Body of pancreas (tissue), 4 donors: ENCODE measurements around the gene WHRN. TPM values are rescaled to one million over a fixed set of nuclear protein-coding genes. Genes with fewer than 3 reads are reported as not detected.

Experiments
- ATAC-seq: fragments of 150-250 bp; one replicate; pipeline ENCODE4 v1.9.1; 2016
- DNase-seq, 4 donors: peaks; one replicate each; pipeline ENCODE4 v3.0.0-alpha.2; 2019
- H3K27ac ChIP-seq, 4 donors: fragments of 200-600 bp; sonication (generic); 1 replicate in 3 of 4; 2 replicates in 1 of 4; pipeline versions ENCODE4 v1.5.1 to v1.6.1; 2016 to 2019; ENCODE audit warnings: mild to moderate bottlenecking in 1 of 4, mixed read lengths in 1 of 4, moderate library complexity in 1 of 4
- H3K27me3 ChIP-seq, 2 donors: fragments of 200-600 bp; sonication (generic); one replicate each; pipeline ENCODE4 v1.6.0; 2016; ENCODE audit warnings: mild to moderate bottlenecking in 1 of 2
- H3K36me3 ChIP-seq, 2 donors: fragments of 200-600 bp; sonication (generic); replicated peaks in 1 of 2; 2 replicates each; pipeline ENCODE4 v1.5.1; 2016; ENCODE audit warnings: low read depth in 2 of 2; ENCODE audit not compliant: insufficient read depth in 1 of 2
- H3K4me1 ChIP-seq: fragments of 200-600 bp; sonication (generic); one replicate; pipeline ENCODE4 v1.6.0; 2016
- H3K4me3 ChIP-seq, 2 donors: fragments of 200-600 bp; sonication (generic); 1 replicate in 1 of 2; 2 replicates in 1 of 2; pipeline ENCODE4 v1.5.1; 2016 to 2019
- H3K9me3 ChIP-seq, 3 donors: fragments of 200-600 bp; sonication (generic); 1 replicate in 2 of 3; 2 replicates in 1 of 3; pipeline ENCODE4 v1.5.1; 2016
- POLR2A ChIP-seq, 3 donors: fragments of 450-650 bp; IDR thresholded peaks; one replicate each; pipeline ENCODE4 v1.6.1; 2016; ENCODE audit warnings: antibody characterized with exemption in 3 of 3, mild to moderate bottlenecking in 2 of 3
- whole genome bisulfite sequencing, 2 donors: methylation state at CpG; one replicate each; pipeline ENCODE4 v1.1.5; 2017; 5-methylcytosine and 5-hydroxymethylcytosine counted together
- intact Hi-C: fragments of 100-400 bp; cut with DNase I; formaldehyde crosslinking; loops from one replicate; pipeline ENCODE4 v1.15.1; 2023
- total RNA-seq, 2 donors: library from RNA; depleted of rRNA; stranded (reverse); fragments of >200 nt; gene quantifications; one replicate each; pipeline ENCODE4 v1.1.0, GENCODE V29; 2016
- TF ChIP-seq, protein P1 (sequence below), 7 experiments: fragments of 450-650 bp in 4 of 7; fragments of 200-600 bp in 3 of 7; sonication (generic) in 3 of 7; IDR thresholded peaks; one replicate each; pipeline ENCODE4 v1.5.1; 2016 to 2019; ENCODE audit warnings: antibody characterized with exemption in 7 of 7

WHRN gene
- total RNA-seq, 2 donors from 2014 or later: 13.5 to 15.6 TPM

DNA sequence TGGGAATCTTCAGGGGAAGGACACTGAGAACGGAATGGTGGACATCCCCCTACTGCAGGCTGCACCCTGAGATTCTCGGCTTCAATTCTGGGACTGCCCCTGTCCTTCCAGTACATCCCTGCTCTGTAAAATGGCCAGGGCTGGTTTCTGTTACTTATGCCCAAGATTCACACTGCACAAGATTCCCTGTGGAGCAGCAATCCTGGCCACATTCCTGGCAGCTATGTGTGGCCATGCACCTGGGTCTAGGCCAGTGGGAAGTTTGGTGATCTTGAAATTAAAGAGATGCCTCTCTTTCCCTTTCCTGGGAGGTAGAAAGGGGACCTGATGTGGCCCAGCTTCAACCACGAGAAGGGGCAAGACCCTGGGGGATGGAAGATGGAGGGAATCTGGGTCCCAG, 27.6 kb downstream of the WHRN start:
- WGBS, 2 donors: 87 to 90% methylated on average over 2 to 3 of the region's 3 CpGs
- no peak overlapping the region for H3K4me3 ChIP-seq
- no peak overlapping the region for H3K27ac ChIP-seq
- intact Hi-C loops: no loop called here
- no peak for TF ChIP-seq POLR2A (IDR thresholded peaks at IDR 0.05)
- TF ChIP-seq, protein P1, sequence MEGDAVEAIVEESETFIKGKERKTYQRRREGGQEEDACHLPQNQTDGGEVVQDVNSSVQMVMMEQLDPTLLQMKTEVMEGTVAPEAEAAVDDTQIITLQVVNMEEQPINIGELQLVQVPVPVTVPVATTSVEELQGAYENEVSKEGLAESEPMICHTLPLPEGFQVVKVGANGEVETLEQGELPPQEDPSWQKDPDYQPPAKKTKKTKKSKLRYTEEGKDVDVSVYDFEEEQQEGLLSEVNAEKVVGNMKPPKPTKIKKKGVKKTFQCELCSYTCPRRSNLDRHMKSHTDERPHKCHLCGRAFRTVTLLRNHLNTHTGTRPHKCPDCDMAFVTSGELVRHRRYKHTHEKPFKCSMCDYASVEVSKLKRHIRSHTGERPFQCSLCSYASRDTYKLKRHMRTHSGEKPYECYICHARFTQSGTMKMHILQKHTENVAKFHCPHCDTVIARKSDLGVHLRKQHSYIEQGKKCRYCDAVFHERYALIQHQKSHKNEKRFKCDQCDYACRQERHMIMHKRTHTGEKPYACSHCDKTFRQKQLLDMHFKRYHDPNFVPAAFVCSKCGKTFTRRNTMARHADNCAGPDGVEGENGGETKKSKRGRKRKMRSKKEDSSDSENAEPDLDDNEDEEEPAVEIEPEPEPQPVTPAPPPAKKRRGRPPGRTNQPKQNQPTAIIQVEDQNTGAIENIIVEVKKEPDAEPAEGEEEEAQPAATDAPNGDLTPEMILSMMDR (IDR thresholded peaks at IDR 0.05): no peak
- no peaks in the 10 kb centered on the region for H3K9me3 ChIP-seq
- ATAC-seq: no peak
- no peak for DNase-seq
- no peaks in the 10 kb centered on the region for H3K36me3 ChIP-seq
- no peaks in the 10 kb centered on the region for H3K27me3 ChIP-seq
- H3K4me1 ChIP-seq: peaks cover 17% of the 10 kb centered on the region

DNA sequence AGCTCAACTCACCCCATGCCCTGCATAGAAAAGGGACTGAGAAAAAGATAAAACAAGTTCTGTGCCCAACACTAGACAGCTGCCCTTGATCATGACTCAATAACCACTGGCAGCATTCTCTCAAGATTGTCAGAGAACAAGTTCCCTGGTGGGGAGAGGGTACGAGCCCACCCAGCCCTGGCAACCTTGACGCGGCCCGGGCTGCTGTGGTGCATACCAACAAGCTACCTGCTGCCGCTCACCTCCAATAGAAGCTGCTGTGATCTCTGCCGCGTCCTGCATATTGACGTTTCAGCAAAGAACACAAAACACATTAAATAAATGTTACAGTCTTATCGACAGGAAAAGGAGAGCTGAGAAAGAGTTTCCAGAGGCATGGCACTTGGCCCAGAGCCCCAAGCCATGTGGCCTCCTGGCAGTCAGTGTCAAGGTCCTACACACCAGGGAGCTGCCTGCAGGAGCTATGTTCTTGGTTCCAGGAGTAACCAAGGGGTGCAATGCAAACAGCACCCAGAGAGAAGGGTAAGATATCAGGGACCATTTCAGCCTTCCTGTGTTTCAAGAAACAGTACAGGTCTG, 28.3 kb downstream of the WHRN start:
- TF ChIP-seq POLR2A (IDR thresholded peaks at IDR 0.05): no peak
- TF ChIP-seq, protein P1 (IDR thresholded peaks at IDR 0.05): no peak
- H3K9me3 ChIP-seq: no peaks in the 10 kb centered on the region
- H3K27me3 ChIP-seq: no peaks in the 10 kb centered on the region
- H3K27ac ChIP-seq: peak overlapping the region in 3 of 4 donors; percentile 10 to 36 (median 14)
- DNase-seq (peak; percentile 56 to 82 (median 72)), ATAC-seq (peak; percentile 55)
- no peak overlapping the region for H3K4me3 ChIP-seq
- intact Hi-C loops: no loop called here
- 11 to 15% methylated on average over 7 to 9 of the region's 9 CpGs for WGBS, 2 donors
- H3K4me1 ChIP-seq: peaks cover 17% of the 10 kb centered on the region
- no peaks in the 10 kb centered on the region for H3K36me3 ChIP-seq

DNA sequence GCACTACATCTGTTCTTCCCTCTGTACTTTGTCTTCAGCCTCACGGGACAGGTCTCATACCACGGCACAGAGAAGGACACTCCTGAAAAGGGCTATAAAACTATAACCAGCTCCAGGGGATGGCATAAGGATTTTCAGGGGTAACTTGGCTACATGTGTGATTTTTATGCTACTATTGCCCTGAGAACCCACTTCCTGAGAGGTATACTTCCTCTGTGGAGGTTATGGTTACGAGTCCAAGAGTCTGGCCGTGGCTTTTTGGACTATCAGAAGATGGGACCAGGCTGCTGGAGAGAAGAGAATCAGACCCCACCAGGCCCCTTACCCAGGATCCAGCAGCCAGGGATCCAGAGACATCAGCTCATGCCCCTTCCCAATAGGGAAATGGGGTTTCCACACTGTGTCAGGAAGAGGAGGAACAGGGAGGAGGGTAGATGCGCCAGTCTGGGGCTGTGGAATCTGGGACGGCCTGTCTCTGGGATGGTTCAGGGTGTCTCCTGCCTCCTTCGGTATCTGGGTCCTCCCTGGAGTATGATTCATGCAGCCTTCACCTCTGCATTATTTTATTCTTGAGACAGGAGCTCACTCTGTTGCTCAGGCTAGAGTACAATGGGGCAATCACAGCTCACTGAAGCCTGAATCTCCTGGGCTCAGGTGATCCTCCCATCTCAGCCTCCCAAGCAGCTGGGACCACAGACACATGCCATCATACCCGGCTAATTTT, 29.7 kb downstream of the WHRN start:
- DNase-seq: no peak
- 64 to 69% methylated on average over 7 to 8 of the region's 8 CpGs for WGBS, 2 donors
- peaks cover 17% of the 10 kb centered on the region for H3K4me1 ChIP-seq
- H3K9me3 ChIP-seq: no peaks in the 10 kb centered on the region
- intact Hi-C loops: no loop called here
- ATAC-seq: no peak
- H3K27ac ChIP-seq: no peak overlapping the region
- no peak overlapping the region for H3K4me3 ChIP-seq
- TF ChIP-seq, protein P1 (IDR thresholded peaks at IDR 0.05): no peak
- no peak for TF ChIP-seq POLR2A (IDR thresholded peaks at IDR 0.05)
- H3K36me3 ChIP-seq: no peaks in the 10 kb centered on the region
- no peaks in the 10 kb centered on the region for H3K27me3 ChIP-seq

DNA sequence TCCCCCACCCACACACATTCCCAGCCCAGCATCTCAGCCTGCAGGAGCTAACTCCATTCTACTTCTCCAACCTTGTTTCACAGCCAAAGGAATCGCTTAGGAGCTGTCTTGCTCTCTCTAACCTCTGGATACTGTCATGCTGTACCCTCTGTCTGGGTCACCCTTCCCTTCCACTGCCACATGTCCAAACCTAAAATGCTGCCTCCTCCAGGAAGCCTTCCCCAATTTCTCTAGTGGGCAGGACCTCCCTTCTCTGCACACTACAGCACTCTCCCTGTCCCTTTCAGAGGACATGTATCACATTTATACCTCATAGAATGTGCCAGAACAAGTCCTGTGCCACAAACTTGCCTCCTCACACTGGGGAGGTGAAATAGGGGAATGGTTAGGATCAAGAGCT, 30.8 kb downstream of the WHRN start:
- no peak overlapping the region for H3K4me3 ChIP-seq
- H3K27ac ChIP-seq: no peak overlapping the region
- DNase-seq: no peak
- no peaks in the 10 kb centered on the region for H3K27me3 ChIP-seq
- peaks cover 17% of the 10 kb centered on the region for H3K4me1 ChIP-seq
- WGBS, 2 donors: 96 to 100% methylated on average over 1 of the region's 1 CpG
- H3K36me3 ChIP-seq: no peaks in the 10 kb centered on the region
- no peak for TF ChIP-seq POLR2A (IDR thresholded peaks at IDR 0.05)
- TF ChIP-seq, protein P1 (IDR thresholded peaks at IDR 0.05): no peak
- no peak for ATAC-seq
- no peaks in the 10 kb centered on the region for H3K9me3 ChIP-seq
- intact Hi-C loops: no loop called here

DNA sequence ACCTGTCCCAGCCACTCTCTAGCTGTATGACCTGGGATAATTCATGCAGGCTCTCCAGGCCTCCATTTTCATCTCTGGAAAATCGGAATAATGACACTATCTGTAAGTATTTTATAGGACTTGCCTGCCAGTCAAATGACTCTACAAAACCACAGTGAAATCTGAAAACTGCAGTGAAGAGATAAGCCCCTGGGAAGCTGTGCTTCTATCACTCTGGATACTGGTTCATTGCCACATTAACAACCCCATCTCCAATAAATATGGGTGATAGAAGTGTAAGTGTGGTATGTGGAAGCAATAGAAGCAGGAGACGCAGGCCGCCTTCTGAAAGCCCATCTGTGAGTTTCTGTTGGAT, 31.8 kb downstream of the WHRN start:
- H3K27ac ChIP-seq: no peak overlapping the region
- H3K4me1 ChIP-seq: peaks cover 17% of the 10 kb centered on the region
- H3K4me3 ChIP-seq: no peak overlapping the region
- TF ChIP-seq, protein P1 (IDR thresholded peaks at IDR 0.05): no peak
- H3K27me3 ChIP-seq: no peaks in the 10 kb centered on the region
- no peaks in the 10 kb centered on the region for H3K36me3 ChIP-seq
- 86 to 93% methylated on average over 3 of the region's 3 CpGs for WGBS, 2 donors
- intact Hi-C loops: no loop called here
- ATAC-seq (no peak), DNase-seq (no peak)
- H3K9me3 ChIP-seq: no peaks in the 10 kb centered on the region
